Skin epidermis (tissue), 12 donors: ENCODE data around the gene CDX1.

Experiments used
- H3K27ac ChIP-seq, 21 experiments: fragments of 200-600 bp; sonication (generic) in 11 of 21; one replicate each; pipeline ENCODE4 v1.5.0; 2020; ENCODE audit warnings: mild to moderate bottlenecking in 3 of 21, inconsistent platforms in 2 of 21, moderate library complexity in 2 of 21
- H3K4me3 ChIP-seq, 7 experiments: fragments of 200-600 bp; sonication (generic) in 2 of 7; one replicate each; pipeline ENCODE4 v1.5.0; 2020; ENCODE audit warnings: inconsistent platforms in 2 of 7, mild to moderate bottlenecking in 2 of 7, moderate library complexity in 1 of 7

The CDX1 gene

DNA sequence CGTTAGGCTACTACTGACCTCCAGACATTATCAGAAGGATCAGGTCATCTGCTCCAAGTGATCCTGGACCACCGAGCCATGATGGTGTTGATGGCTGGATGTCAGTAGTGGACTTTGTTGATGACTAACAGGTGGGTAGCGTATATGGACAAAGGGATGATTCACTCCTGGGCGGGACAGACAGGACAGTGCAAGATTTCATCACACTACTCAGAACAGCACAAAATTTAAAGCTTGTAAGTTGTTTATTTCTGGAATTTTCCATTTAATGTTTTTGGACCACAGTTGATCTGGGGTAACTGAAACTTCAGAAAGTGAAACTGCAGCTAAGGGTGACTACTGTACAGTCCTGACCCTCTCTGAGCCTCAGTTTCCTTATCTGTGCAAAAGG lies 23.6 kb upstream of the CDX1 start:
- Histone ChIP-seq H3K27ac (peak overlapping the region in 17 of 21 experiments; percentile 18 to 89 (median 78)), H3K4me3 (no peak overlapping the region)

- H3K27ac ChIP-seq, result peak overlapping the region in 20 of 21 experiments; percentile 38 to 89 (median 76)
These were observed 23.0 kb upstream of the CDX1 start for GRCh38 chr5:150143350-150144245.

DNA sequence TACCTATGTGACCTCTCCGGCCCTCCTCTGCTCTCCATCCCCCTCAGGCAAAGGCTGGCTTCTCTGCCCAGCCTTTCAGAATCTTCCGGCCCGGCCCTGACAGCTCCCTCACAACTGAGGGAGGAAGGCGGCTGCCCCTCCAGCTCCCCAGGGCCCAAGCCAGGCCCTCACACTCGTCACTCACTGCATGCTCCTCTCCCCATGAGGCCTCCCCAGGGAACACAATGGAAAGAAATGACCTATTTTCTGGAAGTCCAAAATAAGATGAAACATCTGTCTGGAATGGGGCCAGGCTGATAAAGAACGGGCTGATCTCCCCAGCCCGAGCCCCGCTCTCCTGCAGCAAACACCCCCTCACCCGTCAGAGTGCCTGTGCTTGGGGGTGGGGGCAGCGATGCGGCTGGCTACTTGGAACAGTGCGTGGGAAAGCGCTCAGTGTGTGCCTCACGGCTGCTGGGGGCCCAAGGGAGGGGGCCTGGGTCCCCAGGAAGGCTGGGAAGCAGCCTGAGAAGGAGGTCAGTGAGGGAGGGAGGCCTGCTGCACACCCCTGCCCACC lies 22.3 kb upstream of the CDX1 start:
- Histone ChIP-seq H3K27ac (peak overlapping the region in 20 of 21 experiments; percentile 51 to 89 (median 76)), H3K4me3 (no peak overlapping the region)

More at GRCh38 chr5:150143350-150144245, 23.0 kb upstream of the CDX1 start:
- H3K4me3 ChIP-seq, result no peak overlapping the region

- H3K27ac ChIP-seq, result peak overlapping the region in 20 of 21 experiments; percentile 13 to 89 (median 74)
- H3K4me3 ChIP-seq, result no peak overlapping the region
These were observed 21.7 kb upstream of the CDX1 start for GRCh38 chr5:150144879-150145278.

GRCh38 chr5:150146235-150146634 lies 20.3 kb upstream of the CDX1 start:
- H3K27ac ChIP-seq, result peak overlapping the region in 5 of 21 experiments; percentile 38 to 82 (median 74)

DNA sequence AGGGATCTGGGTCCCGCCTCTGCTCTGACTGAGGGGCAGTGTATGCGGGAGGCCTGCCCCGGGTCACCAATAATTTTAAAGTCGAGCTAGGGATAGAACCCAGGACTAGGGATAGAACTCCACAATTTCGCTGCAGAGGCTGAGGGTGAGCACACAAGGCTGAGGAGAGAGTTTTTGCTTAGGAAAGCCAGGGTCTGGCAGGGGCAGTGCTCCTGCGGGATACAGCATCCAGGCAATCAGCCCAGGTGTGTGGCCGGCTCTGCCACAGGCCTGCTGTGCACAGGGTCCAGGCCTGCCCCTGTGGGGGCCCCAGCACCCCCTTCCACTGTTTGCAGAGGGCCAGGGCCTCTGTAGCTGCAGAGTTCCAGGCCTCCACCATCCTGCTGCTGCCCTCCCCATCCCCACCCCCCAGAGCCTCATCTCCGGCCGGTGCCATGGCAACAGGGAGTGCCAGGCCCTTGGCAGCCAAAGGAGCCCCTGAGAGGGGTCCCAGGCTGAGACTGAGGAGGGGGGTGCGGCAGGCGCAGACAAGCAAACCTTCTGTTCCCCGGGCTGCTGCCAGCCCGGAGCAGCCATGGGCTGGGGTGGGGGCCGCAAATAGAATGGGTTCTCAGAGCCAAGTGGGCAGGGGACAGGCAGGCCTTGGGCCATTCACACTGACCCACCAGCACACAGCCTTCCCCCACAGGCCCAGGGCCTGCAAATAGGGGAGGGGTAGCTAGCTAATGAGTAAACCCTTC lies 19.5 kb upstream of the CDX1 start:
- Histone ChIP-seq H3K4me3 (no peak overlapping the region), H3K27ac (peak overlapping the region in 13 of 21 experiments; percentile 6 to 81 (median 51))

More at GRCh38 chr5:150146235-150146634, 20.3 kb upstream of the CDX1 start:
- no peak overlapping the region for H3K4me3 ChIP-seq

- Histone ChIP-seq H3K4me3 (no peak overlapping the region), H3K27ac (peak overlapping the region in 11 of 21 experiments; percentile 6 to 81 (median 57))
These were observed 18.9 kb upstream of the CDX1 start for GRCh38 chr5:150147670-150148069.

GRCh38 chr5:150148117-150148927 lies 18.3 kb upstream of the CDX1 start:
- peak overlapping the region in 13 of 21 experiments; percentile 17 to 81 (median 57) for H3K27ac ChIP-seq
- no peak overlapping the region for H3K4me3 ChIP-seq

GRCh38 chr5:150149618-150150017 lies 17.0 kb upstream of the CDX1 start:
- H3K4me3 ChIP-seq, result no peak overlapping the region

GRCh38 chr5:150152636-150153462 lies 13.7 kb upstream of the CDX1 start:
- Histone ChIP-seq H3K27ac (peak overlapping the region in 16 of 21 experiments; percentile 2 to 88 (median 67)), H3K4me3 (peak overlapping the region; percentile 25 to 43 (median 33))

More at GRCh38 chr5:150149618-150150017, 17.0 kb upstream of the CDX1 start:
- H3K27ac ChIP-seq, result peak overlapping the region in 11 of 21 experiments; percentile 7 to 81 (median 44)

DNA sequence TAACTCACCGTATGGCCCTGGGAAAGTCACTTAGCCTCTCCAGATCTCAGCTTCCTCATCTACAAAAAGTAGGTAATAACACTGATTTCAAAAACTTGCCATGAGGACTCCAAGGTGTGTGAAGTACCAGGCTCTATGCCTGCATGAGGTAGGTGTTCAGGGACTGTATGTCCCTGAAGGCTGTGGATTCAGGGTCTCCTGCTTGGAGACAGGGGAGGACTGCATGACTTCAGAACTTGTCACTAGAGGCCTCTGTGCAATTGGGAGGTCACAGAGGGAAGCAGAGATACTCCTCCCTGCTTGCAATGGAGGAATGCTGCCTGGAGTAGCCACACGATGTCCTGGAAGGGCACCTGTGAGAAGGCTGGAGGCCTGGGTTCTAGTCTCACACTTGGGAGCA lies 13.1 kb upstream of the CDX1 start:
- peak overlapping the region in 15 of 21 experiments; percentile 18 to 88 (median 74) for H3K27ac ChIP-seq
- H3K4me3 ChIP-seq, result peak overlapping the region; percentile 25 to 43 (median 33)

- H3K4me3 ChIP-seq, result peak overlapping the region; percentile 25 to 43 (median 33)
- peak overlapping the region in 18 of 21 experiments; percentile 56 to 88 (median 75) for H3K27ac ChIP-seq
These were observed 12.5 kb upstream of the CDX1 start for GRCh38 chr5:150153957-150154617.

DNA sequence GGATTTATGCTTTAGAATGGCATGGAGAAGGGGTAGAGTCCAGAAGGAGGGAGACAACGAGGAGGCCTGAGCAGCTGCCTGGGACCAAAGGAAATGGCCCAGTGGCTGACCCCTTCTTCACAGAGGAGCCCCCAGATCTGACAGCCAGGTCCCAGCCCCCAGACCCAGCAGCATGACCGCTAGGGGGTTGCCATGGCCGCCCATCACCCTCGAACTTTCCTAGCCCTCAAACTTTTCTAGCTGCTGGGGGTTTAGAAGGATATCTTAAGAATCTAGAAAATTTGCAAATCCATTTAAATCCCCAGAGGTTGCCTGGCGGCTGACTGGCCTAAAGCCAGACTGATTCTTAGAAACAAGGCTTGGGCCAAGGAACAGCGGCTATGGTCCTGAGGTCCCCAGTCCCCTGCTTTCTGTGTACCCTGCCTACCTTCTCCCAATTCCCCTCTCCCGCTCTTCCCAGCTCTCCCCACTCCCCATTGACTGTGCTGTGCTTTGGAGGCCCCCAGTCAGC lies 11.9 kb upstream of the CDX1 start:
- H3K4me3 ChIP-seq, result peak overlapping the region; percentile 25 to 43 (median 33)
- peak overlapping the region in 19 of 21 experiments; percentile 56 to 88 (median 74) for H3K27ac ChIP-seq

GRCh38 chr5:150155258-150156026 lies 11.1 kb upstream of the CDX1 start, which contains the start of gene PDGFRB:
Gene PDGFRB, minus strand, starts transcription at chr5:150155845. Its CDS starts 18,798 bp downstream, at chr5:150137047.
- peak within 1 kb of the TSS in 20 of 21 experiments; percentile 56 to 88 (median 72) for H3K27ac ChIP-seq

GRCh38 chr5:150156027-150156368 lies 10.6 kb upstream of the CDX1 start:
- peak overlapping the region; percentile 25 to 43 (median 33) for H3K4me3 ChIP-seq
- peak overlapping the region in 17 of 21 experiments; percentile 3 to 88 (median 60) for H3K27ac ChIP-seq

More at GRCh38 chr5:150155258-150156026, 11.1 kb upstream of the CDX1 start, which contains the start of gene PDGFRB:
- H3K4me3 ChIP-seq, result peak within 1 kb of the TSS; percentile 25 to 43 (median 33)

- Histone ChIP-seq H3K27ac (peak overlapping the region in 17 of 21 experiments; percentile 3 to 92 (median 60)), H3K4me3 (peak overlapping the region in 1 of 7 experiments; percentile 25)
These were observed 10.0 kb upstream of the CDX1 start for GRCh38 chr5:150156540-150156939.
